SK-N-SH (cell line): ENCODE data around the gene NEK3. TPM values are rescaled to one million over a fixed set of nuclear protein-coding genes. Genes with fewer than 3 reads are reported as not detected.

Source experiments
- CTCF ChIA-PET: fragments of 300-600, 350-600 bp; formaldehyde crosslinking; extraction: SDS; loops from one replicate; lab custom pipeline; 2021; lab: Yijun Ruan, JAX
- POLR2A ChIA-PET: fragments of 350-600 bp; sonication (Branson Sonifier 250); formaldehyde crosslinking; extraction: SDS; loops from one replicate; lab custom pipeline; 2020; ENCODE audit warnings: antibody characterized with exemption, inconsistent platforms; lab: Yijun Ruan, JAX
- DNase-seq: peaks from one replicate; pipeline ENCODE4 v3.0.0; 2012
- H2AFZ ChIP-seq: fragments of 200-600 bp; sonication (generic); 2 replicates; pipeline ENCODE4 v1.8.1; 2016; ENCODE audit warnings: antibody characterized with exemption, mild to moderate bottlenecking, low read depth
- H3F3A ChIP-seq: fragments of 200-600 bp; sonication (generic); replicated peaks from 2 replicates; pipeline ENCODE3; 2016; ENCODE audit warnings: antibody characterized with exemption, mild to moderate bottlenecking; ENCODE audit not compliant: insufficient read depth
- H3K27ac ChIP-seq, 2 experiments: fragments of 200-500 bp in 1 of 2; fragments of 200-600 bp in 1 of 2; sonication (Bioruptor generic) in 1 of 2; sonication (generic), shearing (Covaris generic) in 1 of 2; 2 replicates each; pipeline versions ENCODE4 v1.5.1 to v1.6.1; 2014 to 2016; ENCODE audit warnings: low read depth in 2 of 2, inconsistent platforms in 1 of 2, low read length in 1 of 2, mild to moderate bottlenecking in 1 of 2, mixed read lengths in 1 of 2
- H3K27me3 ChIP-seq: fragments of 200-600 bp; sonication (generic), shearing (Covaris generic); 2 replicates; pipeline ENCODE4 v1.6.1; 2016; ENCODE audit warnings: mixed run types; ENCODE audit not compliant: insufficient read depth
- H3K36me3 ChIP-seq, 2 experiments: fragments of 200-500 bp in 1 of 2; fragments of 200-600 bp in 1 of 2; sonication (Bioruptor generic) in 1 of 2; sonication (generic) in 1 of 2; replicated peaks in 1 of 2; 2 replicates each; pipeline versions ENCODE3 to v1.5.1; 2014 to 2016; ENCODE audit warnings: low read length in 1 of 2, mild to moderate bottlenecking in 1 of 2; ENCODE audit not compliant: insufficient read depth in 2 of 2, control insufficient read depth in 1 of 2
- H3K4me1 ChIP-seq, 2 experiments: fragments of 200-500 bp in 1 of 2; fragments of 200-600 bp in 1 of 2; sonication (Bioruptor generic) in 1 of 2; sonication (generic), shearing (Covaris generic) in 1 of 2; 2 replicates each; pipeline versions ENCODE4 v1.5.1 to v1.6.1; 2014 to 2016; ENCODE audit warnings: low read depth in 1 of 2, low read length in 1 of 2, mixed run types in 1 of 2; ENCODE audit not compliant: insufficient read depth in 2 of 2, control insufficient read depth in 1 of 2
- H3K4me2 ChIP-seq: fragments of 200-600 bp; sonication (generic), shearing (Covaris generic); 2 replicates; pipeline ENCODE4 v1.6.1; 2017; ENCODE audit warnings: mixed run types
- H3K4me3 ChIP-seq, 2 experiments: fragments of 200-500 bp in 1 of 2; fragments of 200-600 bp in 1 of 2; sonication (Bioruptor generic) in 1 of 2; sonication (generic), shearing (Covaris generic) in 1 of 2; 2 replicates each; pipeline versions ENCODE4 v1.5.1 to v1.8.1; 2014 to 2016; ENCODE audit warnings: low read depth in 2 of 2, inconsistent platforms in 1 of 2, low read length in 1 of 2, mild to moderate bottlenecking in 1 of 2, mixed read lengths in 1 of 2, moderate library complexity in 1 of 2
- H3K79me2 ChIP-seq: fragments of 200-600 bp; sonication (generic); 2 replicates; pipeline ENCODE4 v1.8.1; 2017; ENCODE audit warnings: mild to moderate bottlenecking; ENCODE audit not compliant: insufficient read depth
- H3K9ac ChIP-seq: fragments of 200-600 bp; sonication (generic); 2 replicates; pipeline ENCODE4 v1.6.1; 2017; ENCODE audit warnings: mixed run types
- H3K9me2 ChIP-seq: fragments of 200-600 bp; sonication (generic); 2 replicates; pipeline ENCODE4 v1.6.1; 2017; ENCODE audit warnings: mixed run types
- H3K9me3 ChIP-seq: fragments of 200-600 bp; sonication (generic); 2 replicates; pipeline ENCODE4 v1.6.1; 2017; ENCODE audit warnings: mixed run types, mild to moderate bottlenecking, moderate library complexity
- H4K20me1 ChIP-seq: fragments of 200-600 bp; sonication (generic); 2 replicates; pipeline ENCODE4 v1.6.1; 2017; ENCODE audit warnings: mild to moderate bottlenecking, mixed run types; ENCODE audit not compliant: insufficient read depth
- CHD2 ChIP-seq: fragments of 150-350 bp; IDR thresholded peaks from 2 replicates; pipeline ENCODE4 v1.6.1; 2018; ENCODE audit warnings: low read length; ENCODE audit not compliant: partially characterized antibody
- ELF1 ChIP-seq: IDR thresholded peaks from 2 replicates; pipeline ENCODE4 v1.4.0; 2012
- EP300 ChIP-seq, 2 experiments: IDR thresholded peaks; 2 replicates each; pipeline versions ENCODE4 v1.4.0 to v1.6.1; 2012; ENCODE audit warnings: borderline replicate concordance in 1 of 2, low read depth in 1 of 2, low read length in 1 of 2
- GATA2 ChIP-seq: sonication (generic); formaldehyde crosslinking; IDR thresholded peaks from 2 replicates; pipeline ENCODE4 v1.5.0; 2020; ENCODE audit warnings: mild to moderate bottlenecking, missing genetic modification reagents
- IRF3 ChIP-seq: fragments of 150-350 bp; IDR thresholded peaks from 2 replicates; pipeline ENCODE4 v1.6.1; 2016; ENCODE audit warnings: mild to moderate bottlenecking, low read depth, low read length
- MXI1 ChIP-seq: IDR thresholded peaks from 2 replicates; pipeline ENCODE4 v1.6.1; 2012; ENCODE audit warnings: mild to moderate bottlenecking, low read depth, low read length, improper control_type of control experiment
- NFIC ChIP-seq: IDR thresholded peaks from 2 replicates; pipeline ENCODE4 v1.4.0; 2012; ENCODE audit warnings: borderline replicate concordance
- PBX3 ChIP-seq: IDR thresholded peaks from 2 replicates; pipeline ENCODE4; 2012
- POLR2AphosphoS5 ChIP-seq: IDR thresholded peaks from 2 replicates; pipeline ENCODE4 v1.6.1; 2012; ENCODE audit warnings: low read depth, low read length
- RFX5 ChIP-seq: IDR thresholded peaks from 2 replicates; pipeline ENCODE4 v1.6.1; 2012; ENCODE audit warnings: mild to moderate bottlenecking, improper control_type of control experiment, low read length
- RXRA ChIP-seq: IDR thresholded peaks from 2 replicates; pipeline ENCODE4 v1.4.0; 2012; ENCODE audit warnings: low read depth, mild to moderate bottlenecking, borderline replicate concordance
- SMC3 ChIP-seq: IDR thresholded peaks from 2 replicates; pipeline ENCODE4 v1.6.1; 2012; ENCODE audit warnings: low read depth, low read length, improper control_type of control experiment
- TAF1 ChIP-seq: IDR thresholded peaks from 2 replicates; pipeline ENCODE4 v1.6.1; 2012; ENCODE audit warnings: low read depth, mild to moderate bottlenecking, low read length, moderate library complexity, borderline replicate concordance
- TEAD4 ChIP-seq: IDR thresholded peaks from 2 replicates; pipeline ENCODE4 v1.4.0; 2012; ENCODE audit warnings: mild to moderate bottlenecking, borderline replicate concordance; ENCODE audit not compliant: insufficient read depth
- YY1 ChIP-seq: IDR thresholded peaks from 2 replicates; pipeline ENCODE4 v1.4.0; 2012; ENCODE audit warnings: low read depth, mild to moderate bottlenecking
- WGBS: methylation state at CpG from one replicate; pipeline ENCODE4 v1.1.6; 2017; ENCODE audit warnings: low lambda C conversion rate; 5-methylcytosine and 5-hydroxymethylcytosine counted together
- polyA plus RNA-seq, 3 experiments: library from polyadenylated mRNA; depleted of rRNA; stranded (reverse); fragments of >200 nt; gene quantifications; 2 replicates each; pipeline ENCODE4 v1.2.3, GENCODE V29; 2012
- TF ChIP-seq, protein P1 (sequence below): IDR thresholded peaks from 2 replicates; pipeline ENCODE4 v1.4.0; 2012; ENCODE audit warnings: low read depth, borderline replicate concordance
- TF ChIP-seq, protein P2 (sequence below): fragments of 150-350 bp; IDR thresholded peaks from 2 replicates; pipeline ENCODE4 v1.6.1; 2017; ENCODE audit warnings: antibody characterized with exemption, low read length, low read depth, borderline replicate concordance
- TF ChIP-seq, protein P3 (sequence below): IDR thresholded peaks from 2 replicates; pipeline ENCODE4 v1.6.1; 2012; ENCODE audit warnings: mild to moderate bottlenecking, low read depth, low read length, moderate library complexity
- TF ChIP-seq, protein P4 (sequence below): IDR thresholded peaks from 2 replicates; pipeline ENCODE4 v1.4.0; 2012; ENCODE audit warnings: low read depth

The NEK3 gene
- polyA plus RNA-seq, 1 of the 3 experiments (the other 2 are of a cell fraction), result 12.7 TPM

DNA sequence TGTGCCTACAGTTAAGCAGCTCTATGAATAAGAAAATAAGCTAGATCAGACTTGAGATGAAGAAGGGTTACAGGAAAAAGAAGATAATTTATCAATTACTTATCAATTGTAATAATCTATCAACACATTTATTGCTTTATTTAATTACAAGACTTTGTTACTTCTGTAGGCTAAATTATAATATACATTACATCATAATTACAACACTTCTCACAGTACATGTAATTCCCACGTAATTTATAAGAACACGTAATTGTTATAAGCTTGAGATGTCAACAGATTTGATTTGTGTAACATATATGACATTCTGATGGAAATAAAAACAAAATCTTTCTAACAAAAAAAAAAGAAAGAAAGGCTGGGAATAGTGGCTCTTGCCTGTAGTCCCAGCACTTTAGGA lies 67.3 kb downstream of the NEK3 start:
- TF ChIP-seq TAF1 (no peak), IRF3 (no peak), NFIC (no peak), TEAD4 (no peak), GATA2 (no peak), SMC3 (no peak), RXRA (no peak), PBX3 (no peak), ELF1 (no peak), YY1 (no peak), RFX5 (no peak), POLR2AphosphoS5 (no peak), EP300 (IDR thresholded peaks at IDR 0.05; ENCODE audit: borderline replicate concordance in 1 of 2, low read depth in 1 of 2, low read length in 1 of 2) (no peak), MXI1 (no peak), CHD2 (no peak)
- TF ChIP-seq, protein P1, sequence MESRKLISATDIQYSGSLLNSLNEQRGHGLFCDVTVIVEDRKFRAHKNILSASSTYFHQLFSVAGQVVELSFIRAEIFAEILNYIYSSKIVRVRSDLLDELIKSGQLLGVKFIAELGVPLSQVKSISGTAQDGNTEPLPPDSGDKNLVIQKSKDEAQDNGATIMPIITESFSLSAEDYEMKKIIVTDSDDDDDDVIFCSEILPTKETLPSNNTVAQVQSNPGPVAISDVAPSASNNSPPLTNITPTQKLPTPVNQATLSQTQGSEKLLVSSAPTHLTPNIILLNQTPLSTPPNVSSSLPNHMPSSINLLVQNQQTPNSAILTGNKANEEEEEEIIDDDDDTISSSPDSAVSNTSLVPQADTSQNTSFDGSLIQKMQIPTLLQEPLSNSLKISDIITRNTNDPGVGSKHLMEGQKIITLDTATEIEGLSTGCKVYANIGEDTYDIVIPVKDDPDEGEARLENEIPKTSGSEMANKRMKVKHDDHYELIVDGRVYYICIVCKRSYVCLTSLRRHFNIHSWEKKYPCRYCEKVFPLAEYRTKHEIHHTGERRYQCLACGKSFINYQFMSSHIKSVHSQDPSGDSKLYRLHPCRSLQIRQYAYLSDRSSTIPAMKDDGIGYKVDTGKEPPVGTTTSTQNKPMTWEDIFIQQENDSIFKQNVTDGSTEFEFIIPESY, result no peak
- TF ChIP-seq, protein P2, sequence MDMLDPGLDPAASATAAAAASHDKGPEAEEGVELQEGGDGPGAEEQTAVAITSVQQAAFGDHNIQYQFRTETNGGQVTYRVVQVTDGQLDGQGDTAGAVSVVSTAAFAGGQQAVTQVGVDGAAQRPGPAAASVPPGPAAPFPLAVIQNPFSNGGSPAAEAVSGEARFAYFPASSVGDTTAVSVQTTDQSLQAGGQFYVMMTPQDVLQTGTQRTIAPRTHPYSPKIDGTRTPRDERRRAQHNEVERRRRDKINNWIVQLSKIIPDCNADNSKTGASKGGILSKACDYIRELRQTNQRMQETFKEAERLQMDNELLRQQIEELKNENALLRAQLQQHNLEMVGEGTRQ, result no peak
- TF ChIP-seq, protein P3, sequence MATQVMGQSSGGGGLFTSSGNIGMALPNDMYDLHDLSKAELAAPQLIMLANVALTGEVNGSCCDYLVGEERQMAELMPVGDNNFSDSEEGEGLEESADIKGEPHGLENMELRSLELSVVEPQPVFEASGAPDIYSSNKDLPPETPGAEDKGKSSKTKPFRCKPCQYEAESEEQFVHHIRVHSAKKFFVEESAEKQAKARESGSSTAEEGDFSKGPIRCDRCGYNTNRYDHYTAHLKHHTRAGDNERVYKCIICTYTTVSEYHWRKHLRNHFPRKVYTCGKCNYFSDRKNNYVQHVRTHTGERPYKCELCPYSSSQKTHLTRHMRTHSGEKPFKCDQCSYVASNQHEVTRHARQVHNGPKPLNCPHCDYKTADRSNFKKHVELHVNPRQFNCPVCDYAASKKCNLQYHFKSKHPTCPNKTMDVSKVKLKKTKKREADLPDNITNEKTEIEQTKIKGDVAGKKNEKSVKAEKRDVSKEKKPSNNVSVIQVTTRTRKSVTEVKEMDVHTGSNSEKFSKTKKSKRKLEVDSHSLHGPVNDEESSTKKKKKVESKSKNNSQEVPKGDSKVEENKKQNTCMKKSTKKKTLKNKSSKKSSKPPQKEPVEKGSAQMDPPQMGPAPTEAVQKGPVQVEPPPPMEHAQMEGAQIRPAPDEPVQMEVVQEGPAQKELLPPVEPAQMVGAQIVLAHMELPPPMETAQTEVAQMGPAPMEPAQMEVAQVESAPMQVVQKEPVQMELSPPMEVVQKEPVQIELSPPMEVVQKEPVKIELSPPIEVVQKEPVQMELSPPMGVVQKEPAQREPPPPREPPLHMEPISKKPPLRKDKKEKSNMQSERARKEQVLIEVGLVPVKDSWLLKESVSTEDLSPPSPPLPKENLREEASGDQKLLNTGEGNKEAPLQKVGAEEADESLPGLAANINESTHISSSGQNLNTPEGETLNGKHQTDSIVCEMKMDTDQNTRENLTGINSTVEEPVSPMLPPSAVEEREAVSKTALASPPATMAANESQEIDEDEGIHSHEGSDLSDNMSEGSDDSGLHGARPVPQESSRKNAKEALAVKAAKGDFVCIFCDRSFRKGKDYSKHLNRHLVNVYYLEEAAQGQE, result no peak
- TF ChIP-seq, protein P4, sequence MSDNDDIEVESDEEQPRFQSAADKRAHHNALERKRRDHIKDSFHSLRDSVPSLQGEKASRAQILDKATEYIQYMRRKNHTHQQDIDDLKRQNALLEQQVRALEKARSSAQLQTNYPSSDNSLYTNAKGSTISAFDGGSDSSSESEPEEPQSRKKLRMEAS, result no peak
- DNase-seq, result no peak
- Histone ChIP-seq H3K9ac (no peak overlapping the region), H2AFZ (no peak overlapping the region), H3K36me3 (no peaks in the 10 kb centered on the region), H3K4me3 (no peak overlapping the region), H3K9me3 (no peaks in the 10 kb centered on the region), H3K27ac (no peak overlapping the region), H3K4me1 (no peaks in the 10 kb centered on the region), H3K4me2 (no peak overlapping the region), H3K27me3 (no peaks in the 10 kb centered on the region), H3K79me2 (no peaks in the 10 kb centered on the region), H3F3A (no peaks in the 10 kb centered on the region), H4K20me1 (no peaks in the 10 kb centered on the region), H3K9me2 (no peaks in the 10 kb centered on the region)
- POLR2A ChIA-PET, result no interaction called here
- WGBS, result 57% methylated on average over 2 of the region's 2 CpGs
- CTCF ChIA-PET, result no interaction called here
